Neuronal stem cell (in vitro differentiated cells): Measurements from ENCODE around the gene DTL.

ENCODE experiments used
- DNase-seq: peaks from one replicate; pipeline ENCODE4 v3.0.0-alpha.2; 2013; ENCODE audit warnings: low spot score
- H2AFZ ChIP-seq: one replicate; pipeline ENCODE4 v1.6.1; 2013; ENCODE audit warnings: mild to moderate bottlenecking, low read length, inconsistent platforms
- H2AK5ac ChIP-seq: 2 replicates; pipeline ENCODE4 v1.6.1; 2013; ENCODE audit warnings: low read depth, mild to moderate bottlenecking, inconsistent platforms, low read length, moderate library complexity, mixed read lengths
- H2BK120ac ChIP-seq: 2 replicates; pipeline ENCODE4 v1.6.1; 2013; ENCODE audit warnings: low read depth, mild to moderate bottlenecking, inconsistent platforms, low read length, moderate library complexity, mixed read lengths
- H2BK12ac ChIP-seq: one replicate; pipeline ENCODE4 v1.6.1; 2013; ENCODE audit warnings: low read length, inconsistent platforms
- H2BK15ac ChIP-seq: 2 replicates; pipeline ENCODE4 v1.6.1; 2013; ENCODE audit warnings: mild to moderate bottlenecking, low read length, inconsistent platforms, mixed read lengths
- H2BK5ac ChIP-seq: one replicate; pipeline ENCODE4 v1.6.1; 2013; ENCODE audit warnings: inconsistent platforms, mild to moderate bottlenecking, low read length, moderate library complexity
- H3K14ac ChIP-seq: one replicate; pipeline ENCODE4 v1.6.1; 2013; ENCODE audit warnings: low read length, inconsistent platforms
- H3K18ac ChIP-seq: 2 replicates; pipeline ENCODE4 v1.6.1; 2013; ENCODE audit warnings: low read length, inconsistent platforms
- H3K23ac ChIP-seq: 2 replicates; pipeline ENCODE4 v1.6.1; 2013; ENCODE audit warnings: low read depth, mild to moderate bottlenecking, mixed read lengths, low read length, inconsistent platforms; ENCODE audit not compliant: poor library complexity
- H3K27ac ChIP-seq: replicated peaks from 3 replicates; pipeline ENCODE4 v1.5.1; 2013; ENCODE audit warnings: low read length, inconsistent platforms
- H3K27me3 ChIP-seq, 3 experiments: 2 replicates each; pipeline ENCODE4 v1.6.1; 2013; ENCODE audit warnings: low read length in 3 of 3, mild to moderate bottlenecking in 2 of 3, inconsistent platforms in 1 of 3, low read depth in 1 of 3, mixed read lengths in 1 of 3, moderate library complexity in 1 of 3; ENCODE audit not compliant: control insufficient read depth in 3 of 3, insufficient read depth in 3 of 3
- H3K36me3 ChIP-seq, 2 donors: replicated peaks in 1 of 2; 2 replicates each; pipeline ENCODE4 v1.6.1; 2013; ENCODE audit warnings: low read length in 2 of 2; ENCODE audit not compliant: control insufficient read depth in 2 of 2, insufficient read depth in 2 of 2
- H3K4ac ChIP-seq: 2 replicates; pipeline ENCODE4 v1.6.1; 2013; ENCODE audit warnings: inconsistent platforms, mild to moderate bottlenecking, low read length, moderate library complexity
- H3K4me1 ChIP-seq, 2 donors: 1 replicate in 1 of 2; 2 replicates in 1 of 2; pipeline ENCODE4 v1.6.1; 2013; ENCODE audit warnings: low read length in 2 of 2, low read depth in 1 of 2; ENCODE audit not compliant: control insufficient read depth in 2 of 2, insufficient read depth in 1 of 2
- H3K4me2 ChIP-seq: one replicate; pipeline ENCODE4 v1.6.1; 2013; ENCODE audit warnings: mild to moderate bottlenecking, low read length, inconsistent platforms; ENCODE audit not compliant: insufficient read depth, poor library complexity, severe bottlenecking
- H3K4me3 ChIP-seq, 2 donors: 2 replicates each; pipeline ENCODE4 v1.5.1; 2013; ENCODE audit warnings: low read length in 2 of 2, mild to moderate bottlenecking in 2 of 2, inconsistent platforms in 1 of 2, moderate library complexity in 1 of 2
- H3K79me1 ChIP-seq: one replicate; pipeline ENCODE4 v1.6.1; 2013; ENCODE audit warnings: low read depth, mild to moderate bottlenecking, inconsistent platforms, low read length, moderate library complexity
- H3K9ac ChIP-seq: one replicate; pipeline ENCODE4 v1.6.1; 2013; ENCODE audit warnings: mild to moderate bottlenecking, low read depth, low read length, inconsistent platforms; ENCODE audit not compliant: poor library complexity
- H3K9me3 ChIP-seq, 2 donors: replicated peaks in 1 of 2; 2 replicates each; pipeline versions ENCODE3 to v1.6.1; 2013; ENCODE audit warnings: low read length in 2 of 2, mild to moderate bottlenecking in 2 of 2, inconsistent platforms in 1 of 2, low read depth in 1 of 2, mixed read lengths in 1 of 2, moderate library complexity in 1 of 2; ENCODE audit not compliant: control insufficient read depth in 2 of 2, insufficient read depth in 1 of 2
- H4K8ac ChIP-seq: one replicate; pipeline ENCODE4 v1.6.1; 2013; ENCODE audit warnings: low read depth, mild to moderate bottlenecking, inconsistent platforms, low read length, moderate library complexity
- H4K91ac ChIP-seq: one replicate; pipeline ENCODE4 v1.6.1; 2013; ENCODE audit warnings: low read length, low read depth, mild to moderate bottlenecking, inconsistent platforms; ENCODE audit not compliant: poor library complexity
- WGBS, 2 donors: extraction: QIAGEN DNeasy Blood & Tissue Kit; methylation state at CpG; one replicate each; pipeline ENCODE4 v1.1.7; 2013; ENCODE audit warnings: missing lambda C conversion rate in 2 of 2, mixed read lengths in 1 of 2; ENCODE audit not compliant: insufficient read length in 2 of 2, insufficient replicate concordance in 1 of 2; ENCODE audit errors: extremely low coverage in 2 of 2; 5-methylcytosine and 5-hydroxymethylcytosine counted together

Gene DTL

DNA sequence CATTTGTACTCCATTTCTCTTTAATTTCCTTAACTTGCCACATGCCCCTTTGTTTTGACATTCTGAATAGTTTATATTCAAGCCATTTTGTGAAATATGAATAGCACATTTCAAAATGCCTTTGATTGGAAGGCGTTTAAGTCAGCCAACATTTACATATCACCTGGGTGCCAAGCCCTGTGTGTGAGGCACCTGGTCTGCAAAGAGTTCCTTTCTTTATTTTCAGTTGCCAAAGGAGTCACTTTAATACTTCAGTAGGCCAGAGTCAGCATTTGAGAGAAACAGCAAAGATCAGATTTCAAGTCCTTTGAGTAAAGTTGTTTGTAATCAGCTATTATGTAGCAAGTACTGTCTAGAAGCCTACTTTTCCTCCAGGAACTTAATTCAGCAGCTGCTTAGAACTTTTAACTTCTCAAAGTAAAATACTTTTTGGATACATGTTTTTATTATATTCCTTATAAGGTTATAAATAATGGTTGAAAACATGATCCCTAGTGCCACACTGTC, 70.8 kb downstream of the DTL start:
- Histone ChIP-seq H3K9ac (no peak overlapping the region), H3K36me3 (peaks cover 2 to 99% of the 10 kb centered on the region in 2 donors), H2BK12ac (no peak overlapping the region), H3K27me3 (no peaks in the 10 kb centered on the region), H3K4ac (no peak overlapping the region), H2AFZ (no peak overlapping the region), H3K79me1 (no peaks in the 10 kb centered on the region), H2BK120ac (no peak overlapping the region), H3K4me3 (no peak overlapping the region), H2BK15ac (no peak overlapping the region), H4K8ac (no peak overlapping the region), H3K18ac (no peak overlapping the region), H3K27ac (no peak overlapping the region), H2AK5ac (no peak overlapping the region), H3K9me3 (no peaks in the 10 kb centered on the region), H3K4me2 (no peak overlapping the region), H2BK5ac (no peak overlapping the region), H3K23ac (no peak overlapping the region), H3K4me1 (no peaks in the 10 kb centered on the region), H3K14ac (no peak overlapping the region), H4K91ac (no peak overlapping the region)
- no CpG with 5 or more reads among the region's 1 CpG for WGBS, 2 donors
- DNase-seq, result no peak

DNA sequence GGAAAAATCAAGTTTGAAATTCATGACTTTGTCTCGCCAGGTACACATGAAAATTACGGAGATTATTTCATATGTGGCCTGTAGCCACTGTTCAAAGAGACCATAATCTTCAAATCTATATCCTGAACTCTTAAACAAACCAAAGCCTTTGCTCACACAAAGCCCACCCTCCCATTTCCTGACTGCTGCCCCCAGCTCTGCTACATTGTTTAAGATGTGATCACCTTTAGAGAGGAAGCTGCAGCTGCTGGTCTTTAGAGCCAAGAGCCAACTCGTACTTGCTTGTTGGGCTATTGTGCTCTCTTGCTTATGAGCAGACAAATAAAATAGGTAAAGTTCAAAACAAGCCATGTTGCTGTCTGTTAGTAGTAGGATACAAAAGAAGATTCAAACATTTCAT, 71.9 kb downstream of the DTL start:
- Histone ChIP-seq H3K14ac (no peak overlapping the region), H3K4ac (no peak overlapping the region), H3K18ac (no peak overlapping the region), H3K27me3 (no peaks in the 10 kb centered on the region), H3K27ac (no peak overlapping the region), H2BK5ac (no peak overlapping the region), H3K4me2 (no peak overlapping the region), H2AK5ac (no peak overlapping the region), H3K9ac (no peak overlapping the region), H3K36me3 (peaks cover 0 to 99% of the 10 kb centered on the region in 2 donors), H3K4me3 (no peak overlapping the region), H3K23ac (no peak overlapping the region), H2AFZ (no peak overlapping the region), H3K4me1 (no peaks in the 10 kb centered on the region), H2BK120ac (no peak overlapping the region), H4K91ac (no peak overlapping the region), H2BK15ac (no peak overlapping the region), H3K9me3 (no peaks in the 10 kb centered on the region), H2BK12ac (no peak overlapping the region), H3K79me1 (no peaks in the 10 kb centered on the region), H4K8ac (no peak overlapping the region)
- no CpG with 5 or more reads among the region's 3 CpGs for WGBS, 2 donors
- no peak for DNase-seq

GRCh38 chr1:212108187-212108586, 72.6 kb downstream of the DTL start:
- H4K91ac ChIP-seq, result no peak overlapping the region
- DNase-seq, result no peak
- H3K4me2 ChIP-seq, result no peak overlapping the region
- H3K18ac ChIP-seq, result no peak overlapping the region
- no peak overlapping the region for H4K8ac ChIP-seq
- no peak overlapping the region for H2BK120ac ChIP-seq
- no peak overlapping the region for H3K4me3 ChIP-seq
- WGBS, 2 donors, result no CpG with 5 or more reads among the region's 1 CpG
- H3K27ac ChIP-seq, result no peak overlapping the region
- no peak overlapping the region for H3K4ac ChIP-seq
- no peak overlapping the region for H3K14ac ChIP-seq
- H2BK5ac ChIP-seq, result no peak overlapping the region
- no peaks in the 10 kb centered on the region for H3K27me3 ChIP-seq
- H3K23ac ChIP-seq, result no peak overlapping the region
- H2AFZ ChIP-seq, result no peak overlapping the region
- no peaks in the 10 kb centered on the region for H3K4me1 ChIP-seq
- no peak overlapping the region for H3K9ac ChIP-seq
- H3K79me1 ChIP-seq, result no peaks in the 10 kb centered on the region
- H3K9me3 ChIP-seq, result no peaks in the 10 kb centered on the region
- H2BK12ac ChIP-seq, result no peak overlapping the region
- peaks cover 0 to 98% of the 10 kb centered on the region in 2 donors for H3K36me3 ChIP-seq
- no peak overlapping the region for H2AK5ac ChIP-seq
- H2BK15ac ChIP-seq, result no peak overlapping the region

DNA sequence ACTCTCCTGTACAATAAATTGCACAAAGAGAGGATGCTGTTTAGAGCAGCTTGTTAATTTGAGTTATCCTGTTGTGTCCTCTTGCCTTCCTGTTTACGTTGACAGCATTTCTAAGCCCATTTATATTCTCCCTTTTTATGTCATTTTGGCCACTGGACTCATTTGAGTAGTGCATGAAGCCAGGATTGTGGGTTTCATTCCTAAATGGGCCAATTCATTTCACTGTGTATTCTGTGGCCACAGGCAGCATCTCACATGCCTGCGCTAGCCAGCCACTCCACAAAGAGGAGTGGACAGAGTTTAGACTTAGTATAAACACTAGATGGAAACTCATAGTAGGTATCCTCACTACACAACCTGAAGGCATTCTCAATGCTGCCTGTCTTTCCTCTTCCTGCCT, 73.4 kb downstream of the DTL start:
- no peak for DNase-seq
- Histone ChIP-seq H2BK120ac (no peak overlapping the region), H3K9me3 (peaks cover 0 to 1% of the 10 kb centered on the region in 2 donors), H2BK12ac (no peak overlapping the region), H4K8ac (no peak overlapping the region), H3K27me3 (no peaks in the 10 kb centered on the region), H2BK15ac (no peak overlapping the region), H4K91ac (no peak overlapping the region), H3K36me3 (peaks cover 0 to 91% of the 10 kb centered on the region in 2 donors), H3K79me1 (no peaks in the 10 kb centered on the region), H3K9ac (no peak overlapping the region), H2AK5ac (no peak overlapping the region), H2AFZ (no peak overlapping the region), H3K27ac (no peak overlapping the region), H2BK5ac (no peak overlapping the region), H3K4me3 (no peak overlapping the region), H3K4me1 (no peaks in the 10 kb centered on the region), H3K4me2 (no peak overlapping the region), H3K14ac (no peak overlapping the region), H3K18ac (no peak overlapping the region), H3K4ac (no peak overlapping the region), H3K23ac (no peak overlapping the region)
- no CpG with 5 or more reads among the region's 2 CpGs for WGBS, 2 donors
